Natural killer cell (primary cell): Measurements from ENCODE around the gene APLF. TPM values are rescaled to one million over a fixed set of nuclear protein-coding genes. Genes with fewer than 3 reads are reported as not detected.

Experiments used
- ATAC-seq, 3 donors: fragments of 150-1000 bp in 2 of 3; fragments of 200-7000 bp in 1 of 3; cut with Tn5 transposase; 1 replicate in 1 of 3; 2 replicates in 2 of 3; pipeline ENCODE4 v1.10.0; 2021; ENCODE audit warnings: mild to moderate bottlenecking in 2 of 3, moderate library complexity in 2 of 3
- DNase-seq, 2 donors: peaks; one replicate each; pipeline versions ENCODE4 v3.0.0 to v3.0.0-alpha.2; 2013 to 2021; ENCODE audit warnings: mixed read lengths in 1 of 2
- H3K27ac ChIP-seq: one replicate; pipeline ENCODE4 v1.5.1; 2013; ENCODE audit warnings: mild to moderate bottlenecking, low read length
- H3K27me3 ChIP-seq: one replicate; pipeline ENCODE4 v1.6.1; 2013; ENCODE audit warnings: low read length; ENCODE audit not compliant: control insufficient read depth, insufficient read depth
- H3K36me3 ChIP-seq: one replicate; pipeline ENCODE4 v1.6.1; 2013; ENCODE audit warnings: low read length; ENCODE audit not compliant: control insufficient read depth, insufficient read depth
- H3K4me1 ChIP-seq: one replicate; pipeline ENCODE4 v1.6.1; 2013; ENCODE audit warnings: low read length; ENCODE audit not compliant: control insufficient read depth, insufficient read depth
- H3K4me3 ChIP-seq: one replicate; pipeline ENCODE4 v1.5.1; 2013; ENCODE audit warnings: low read length
- H3K9me3 ChIP-seq: one replicate; pipeline ENCODE4 v1.6.1; 2013; ENCODE audit warnings: low read length; ENCODE audit not compliant: control insufficient read depth, insufficient read depth
- H3K27ac Mint-ChIP-seq, 2 donors: one replicate each; pipeline ENCODE4 v1.8.0; 2022; ENCODE audit warnings: mild to moderate bottlenecking in 2 of 2, mixed read lengths in 2 of 2, moderate library complexity in 1 of 2
- H3K27me3 Mint-ChIP-seq, 2 donors: one replicate each; pipeline ENCODE4 v1.8.0; 2022; ENCODE audit warnings: low read depth in 2 of 2, mixed read lengths in 2 of 2
- H3K36me3 Mint-ChIP-seq: one replicate; pipeline ENCODE4 v1.8.0; 2022; ENCODE audit warnings: mixed read lengths
- H3K4me1 Mint-ChIP-seq, 2 donors: one replicate each; pipeline ENCODE4 v1.8.0; 2022; ENCODE audit warnings: mixed read lengths in 2 of 2
- H3K4me3 Mint-ChIP-seq: one replicate; pipeline ENCODE4 v1.8.0; 2022; ENCODE audit warnings: mild to moderate bottlenecking, moderate library complexity, mixed read lengths
- H3K9me3 Mint-ChIP-seq, 2 donors: one replicate each; pipeline ENCODE4 v1.8.0; 2022; ENCODE audit warnings: mixed read lengths in 2 of 2
- WGBS: methylation state at CpG from one replicate; pipeline ENCODE4 v1.1.7; 2013; ENCODE audit warnings: missing lambda C conversion rate; ENCODE audit not compliant: insufficient coverage; 5-methylcytosine and 5-hydroxymethylcytosine counted together
- intact Hi-C: fragments of 100-400 bp; cut with micrococcal nuclease; formaldehyde crosslinking; loops from one replicate; pipeline ENCODE4 v1.14.2; 2022
- total RNA-seq, 4 donors: library from RNA; stranded (reverse); fragments of 120-200 nt in 1 of 4; gene quantifications; one replicate each; pipeline versions ENCODE4 v1.2.3 to v1.2.4, GENCODE V29; 2013 to 2022
- TF ChIP-seq, protein P1 (sequence below): fragments of 200-600 bp; IDR thresholded peaks from one replicate; pipeline ENCODE4 v1.8.0; 2022; ENCODE audit warnings: antibody characterized with exemption

APLF gene
- total RNA-seq, 3 donors from 2014 or later (not counting 1 experiment from before 2014, with no cell fraction given) = 2.2 to 4.3 (median 3.8) TPM

GRCh38 chr2:68603059-68603458, 135.7 kb downstream of the APLF start:
- no peak overlapping the region for H3K4me3 Mint-ChIP-seq
- Histone ChIP-seq H3K9me3 (no peaks in the 10 kb centered on the region), H3K27me3 (no peaks in the 10 kb centered on the region), H3K4me1 (peaks cover 10% of the 10 kb centered on the region), H3K36me3 (no peaks in the 10 kb centered on the region), H3K4me3 (no peak overlapping the region), H3K27ac (no peak overlapping the region)
- DNase-seq = no peak
- peaks cover 24 to 28% of the 10 kb centered on the region in 2 donors for H3K4me1 Mint-ChIP-seq
- TF ChIP-seq, protein P1, sequence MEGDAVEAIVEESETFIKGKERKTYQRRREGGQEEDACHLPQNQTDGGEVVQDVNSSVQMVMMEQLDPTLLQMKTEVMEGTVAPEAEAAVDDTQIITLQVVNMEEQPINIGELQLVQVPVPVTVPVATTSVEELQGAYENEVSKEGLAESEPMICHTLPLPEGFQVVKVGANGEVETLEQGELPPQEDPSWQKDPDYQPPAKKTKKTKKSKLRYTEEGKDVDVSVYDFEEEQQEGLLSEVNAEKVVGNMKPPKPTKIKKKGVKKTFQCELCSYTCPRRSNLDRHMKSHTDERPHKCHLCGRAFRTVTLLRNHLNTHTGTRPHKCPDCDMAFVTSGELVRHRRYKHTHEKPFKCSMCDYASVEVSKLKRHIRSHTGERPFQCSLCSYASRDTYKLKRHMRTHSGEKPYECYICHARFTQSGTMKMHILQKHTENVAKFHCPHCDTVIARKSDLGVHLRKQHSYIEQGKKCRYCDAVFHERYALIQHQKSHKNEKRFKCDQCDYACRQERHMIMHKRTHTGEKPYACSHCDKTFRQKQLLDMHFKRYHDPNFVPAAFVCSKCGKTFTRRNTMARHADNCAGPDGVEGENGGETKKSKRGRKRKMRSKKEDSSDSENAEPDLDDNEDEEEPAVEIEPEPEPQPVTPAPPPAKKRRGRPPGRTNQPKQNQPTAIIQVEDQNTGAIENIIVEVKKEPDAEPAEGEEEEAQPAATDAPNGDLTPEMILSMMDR = no peak
- intact Hi-C loops = loop anchor here (10.0 kb wide), 1 partner anchor 312 kb away; no protein-coding TSS in a partner anchor
- H3K27ac Mint-ChIP-seq = no peak overlapping the region
- H3K27me3 Mint-ChIP-seq = peaks cover 0 to 3% of the 10 kb centered on the region in 2 donors
- WGBS = no CpG with 5 or more reads among the region's 1 CpG
- H3K9me3 Mint-ChIP-seq = peaks cover 0 to 2% of the 10 kb centered on the region in 2 donors
- peaks cover 7% of the 10 kb centered on the region for H3K36me3 Mint-ChIP-seq
- no peak for ATAC-seq

DNA sequence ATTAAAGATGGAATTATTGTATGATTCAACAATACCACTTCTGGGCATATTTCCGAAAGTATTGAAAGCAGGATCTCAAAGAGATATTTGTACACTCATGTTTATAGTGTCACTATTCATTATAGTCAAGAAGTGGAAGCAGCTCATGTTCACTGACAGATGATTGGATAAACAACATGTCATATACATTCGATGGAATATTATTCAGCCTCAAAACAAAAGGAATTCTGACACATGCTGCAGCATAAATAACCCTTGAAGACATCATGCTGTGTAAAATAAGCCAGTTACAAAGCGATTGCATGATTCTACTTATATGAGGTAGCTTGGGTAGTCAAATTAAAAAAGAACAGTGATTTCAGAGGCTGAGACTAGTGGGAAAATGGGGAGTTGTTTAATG, 136.7 kb downstream of the APLF start:
- TF ChIP-seq, protein P1 = no peak
- Histone ChIP-seq H3K36me3 (no peaks in the 10 kb centered on the region), H3K9me3 (no peaks in the 10 kb centered on the region), H3K27me3 (no peaks in the 10 kb centered on the region), H3K27ac (no peak overlapping the region), H3K4me3 (no peak overlapping the region), H3K4me1 (peaks cover 10% of the 10 kb centered on the region)
- intact Hi-C loops = loop anchor here (10.0 kb wide), 1 partner anchor 311 kb away; no protein-coding TSS in a partner anchor
- Mint-ChIP-seq H3K36me3 (peaks cover 7% of the 10 kb centered on the region), H3K27ac (no peak overlapping the region), H3K4me1 (peaks cover 33 to 34% of the 10 kb centered on the region in 2 donors), H3K4me3 (no peak overlapping the region), H3K27me3 (peaks cover 0 to 2% of the 10 kb centered on the region in 2 donors), H3K9me3 (peaks cover 0 to 2% of the 10 kb centered on the region in 2 donors)
- DNase-seq (no peak), ATAC-seq (no peak)
- WGBS = 100% methylated on average over 3 of the region's 3 CpGs

DNA sequence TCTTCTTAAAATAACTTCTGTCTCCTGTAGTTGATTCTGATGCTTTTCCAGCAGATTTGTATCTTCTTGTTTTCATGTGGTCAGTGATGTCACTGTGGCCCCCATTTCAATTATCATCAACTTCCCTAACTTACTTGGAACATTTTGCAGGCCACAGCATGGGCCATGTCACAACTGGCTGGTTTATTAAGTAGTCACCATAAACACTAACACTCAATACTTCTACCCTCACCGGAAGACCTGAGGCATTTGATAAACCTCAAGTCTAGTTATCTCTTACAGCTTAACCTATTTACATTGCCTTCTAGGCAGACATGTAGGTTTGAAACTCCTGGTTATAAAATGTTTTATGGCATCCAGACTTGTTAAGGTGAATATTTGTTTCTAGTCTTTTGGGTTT, 138.6 kb downstream of the APLF start:
- Histone ChIP-seq H3K4me3 (no peak overlapping the region), H3K36me3 (no peaks in the 10 kb centered on the region), H3K4me1 (peaks cover 10% of the 10 kb centered on the region), H3K9me3 (no peaks in the 10 kb centered on the region), H3K27ac (peak overlapping the region; percentile 58), H3K27me3 (no peaks in the 10 kb centered on the region)
- Mint-ChIP-seq H3K4me3 (peak overlapping the region; percentile 72), H3K27me3 (no peaks in the 10 kb centered on the region), H3K27ac (peak overlapping the region; percentile 74 to 81), H3K9me3 (peaks cover 0 to 3% of the 10 kb centered on the region in 2 donors), H3K36me3 (peaks cover 8% of the 10 kb centered on the region), H3K4me1 (peaks cover 33 to 34% of the 10 kb centered on the region in 2 donors)
- TF ChIP-seq, protein P1 = no peak
- ATAC-seq (peak in 2 of 3 donors; percentile 64 to 82), DNase-seq (no peak)
- intact Hi-C loops = loop anchor here (10.0 kb wide), 1 partner anchor 309 kb away; no protein-coding TSS in a partner anchor
- 53% methylated on average over 1 of the region's 1 CpG for WGBS

DNA sequence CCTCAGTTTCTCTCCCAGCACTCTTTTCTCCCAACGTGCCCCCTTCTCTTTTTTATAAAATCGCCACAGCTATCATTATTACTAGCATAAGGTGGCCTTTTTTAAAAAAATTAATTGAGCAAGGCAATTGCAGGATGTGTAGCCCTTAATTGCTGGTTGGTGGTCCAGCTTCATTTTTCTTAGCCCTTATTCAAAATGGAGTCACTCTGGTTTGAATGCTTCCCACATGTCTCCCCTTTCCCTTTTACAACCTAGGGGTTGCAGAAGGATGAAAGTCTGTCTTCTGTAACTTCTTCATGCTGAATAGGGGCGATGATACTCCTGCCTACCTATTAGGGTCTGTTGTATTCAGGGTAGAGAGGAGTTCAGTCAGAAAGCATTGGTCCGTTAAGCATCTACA, 139.4 kb downstream of the APLF start:
- Mint-ChIP-seq H3K9me3 (peaks cover 0 to 3% of the 10 kb centered on the region in 2 donors), H3K4me1 (peaks cover 33 to 34% of the 10 kb centered on the region in 2 donors), H3K27ac (peak overlapping the region; percentile 74 to 81), H3K27me3 (no peaks in the 10 kb centered on the region), H3K36me3 (peaks cover 8% of the 10 kb centered on the region), H3K4me3 (peak overlapping the region; percentile 72)
- Histone ChIP-seq H3K27ac (no peak overlapping the region), H3K36me3 (no peaks in the 10 kb centered on the region), H3K4me3 (no peak overlapping the region), H3K27me3 (no peaks in the 10 kb centered on the region), H3K9me3 (no peaks in the 10 kb centered on the region), H3K4me1 (peaks cover 10% of the 10 kb centered on the region)
- intact Hi-C loops = loop anchor here (10.0 kb wide), 1 partner anchor 308 kb away; no protein-coding TSS in a partner anchor
- ATAC-seq = no peak
- 89% methylated on average over 3 of the region's 4 CpGs for WGBS
- no peak for DNase-seq
- TF ChIP-seq, protein P1 = no peak
